NB4 (cell line): ENCODE measurements around the gene AVL9.

ENCODE experiments used
- MYC ChIP-seq: IDR thresholded peaks from 2 replicates; pipeline ENCODE4 v1.6.1; 2011; ENCODE audit warnings: low read depth, low read length
- POLR2A ChIP-seq: IDR thresholded peaks from 2 replicates; pipeline ENCODE4 v1.6.1; 2011; ENCODE audit warnings: mild to moderate bottlenecking; ENCODE audit not compliant: insufficient read length; ENCODE audit errors: extremely low read depth
- TF ChIP-seq, protein P1 (sequence below): IDR thresholded peaks from one replicate; pipeline ENCODE4 v1.5.1; 2012; ENCODE audit warnings: low read depth, low read length

- TF ChIP-seq, protein P1, sequence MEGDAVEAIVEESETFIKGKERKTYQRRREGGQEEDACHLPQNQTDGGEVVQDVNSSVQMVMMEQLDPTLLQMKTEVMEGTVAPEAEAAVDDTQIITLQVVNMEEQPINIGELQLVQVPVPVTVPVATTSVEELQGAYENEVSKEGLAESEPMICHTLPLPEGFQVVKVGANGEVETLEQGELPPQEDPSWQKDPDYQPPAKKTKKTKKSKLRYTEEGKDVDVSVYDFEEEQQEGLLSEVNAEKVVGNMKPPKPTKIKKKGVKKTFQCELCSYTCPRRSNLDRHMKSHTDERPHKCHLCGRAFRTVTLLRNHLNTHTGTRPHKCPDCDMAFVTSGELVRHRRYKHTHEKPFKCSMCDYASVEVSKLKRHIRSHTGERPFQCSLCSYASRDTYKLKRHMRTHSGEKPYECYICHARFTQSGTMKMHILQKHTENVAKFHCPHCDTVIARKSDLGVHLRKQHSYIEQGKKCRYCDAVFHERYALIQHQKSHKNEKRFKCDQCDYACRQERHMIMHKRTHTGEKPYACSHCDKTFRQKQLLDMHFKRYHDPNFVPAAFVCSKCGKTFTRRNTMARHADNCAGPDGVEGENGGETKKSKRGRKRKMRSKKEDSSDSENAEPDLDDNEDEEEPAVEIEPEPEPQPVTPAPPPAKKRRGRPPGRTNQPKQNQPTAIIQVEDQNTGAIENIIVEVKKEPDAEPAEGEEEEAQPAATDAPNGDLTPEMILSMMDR, result no peak
- no peak for TF ChIP-seq POLR2A
- TF ChIP-seq MYC, result no peak
Observed at GRCh38 chr7:32502728-32503127, 7.4 kb downstream of the AVL9 start.
